Fibroblast of villous mesenchyme (primary cell): ENCODE data around the gene SRGAP3. TPM values are rescaled to one million over a fixed set of nuclear protein-coding genes. Genes with fewer than 3 reads are reported as not detected.

ENCODE experiments used
- DNase-seq: peaks from one replicate; pipeline ENCODE4 v3.0.0-alpha.2; 2010; ENCODE audit warnings: low read depth
- H3K4me3 ChIP-seq: 2 replicates; pipeline ENCODE4 v1.5.1; 2011; ENCODE audit warnings: low read depth, mild to moderate bottlenecking, low read length
- total RNA-seq: library from RNA; depleted of rRNA; stranded (reverse); fragments of >200 nt; gene quantifications from 2 replicates; pipeline ENCODE4 v1.2.3, GENCODE V29; 2012
- TF ChIP-seq, protein P1 (sequence below): IDR thresholded peaks from 2 replicates; pipeline ENCODE4 v1.5.1; 2012; ENCODE audit warnings: low read depth, mild to moderate bottlenecking, low read length; ENCODE audit not compliant: insufficient read depth

The SRGAP3 gene
- total RNA-seq, 1 donor, result 3.5 TPM

DNA sequence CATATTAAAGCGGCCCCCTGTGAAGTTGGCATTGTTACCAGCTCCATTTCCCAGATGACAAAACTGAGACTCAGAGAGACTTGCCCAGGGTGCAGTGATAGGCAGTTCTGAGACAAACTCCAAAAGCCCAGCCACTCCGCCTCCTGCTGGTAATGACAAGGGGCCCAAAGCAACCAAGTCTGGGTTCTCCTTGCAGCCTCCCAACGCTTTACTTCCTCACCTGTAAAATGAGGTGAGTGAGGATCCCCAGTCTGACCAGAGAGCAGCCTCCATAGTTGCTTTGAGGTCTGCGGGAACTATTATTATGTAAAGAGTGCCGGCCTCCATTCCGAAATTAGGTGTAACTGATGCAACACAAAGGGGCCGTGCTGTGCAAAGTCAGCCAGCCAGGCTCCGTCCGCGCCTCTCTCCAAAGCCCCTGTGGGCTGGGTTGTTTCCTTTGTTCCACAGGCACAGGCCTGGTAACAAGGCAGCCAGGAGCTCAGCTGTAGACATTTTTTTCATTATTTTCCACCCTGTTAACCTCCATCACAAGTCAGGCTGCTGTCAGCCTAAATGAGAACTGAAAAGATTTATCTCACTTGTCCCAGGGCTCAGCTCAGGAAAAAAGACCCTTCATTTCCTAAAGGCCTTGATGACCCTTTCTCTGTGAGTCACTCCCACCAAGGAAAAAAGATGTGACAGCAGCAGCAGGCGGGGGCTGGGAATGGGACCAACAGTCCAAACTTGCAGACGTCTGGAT, 147.0 kb downstream of the SRGAP3 start:
- H3K4me3 ChIP-seq, result no peak overlapping the region
- TF ChIP-seq, protein P1, sequence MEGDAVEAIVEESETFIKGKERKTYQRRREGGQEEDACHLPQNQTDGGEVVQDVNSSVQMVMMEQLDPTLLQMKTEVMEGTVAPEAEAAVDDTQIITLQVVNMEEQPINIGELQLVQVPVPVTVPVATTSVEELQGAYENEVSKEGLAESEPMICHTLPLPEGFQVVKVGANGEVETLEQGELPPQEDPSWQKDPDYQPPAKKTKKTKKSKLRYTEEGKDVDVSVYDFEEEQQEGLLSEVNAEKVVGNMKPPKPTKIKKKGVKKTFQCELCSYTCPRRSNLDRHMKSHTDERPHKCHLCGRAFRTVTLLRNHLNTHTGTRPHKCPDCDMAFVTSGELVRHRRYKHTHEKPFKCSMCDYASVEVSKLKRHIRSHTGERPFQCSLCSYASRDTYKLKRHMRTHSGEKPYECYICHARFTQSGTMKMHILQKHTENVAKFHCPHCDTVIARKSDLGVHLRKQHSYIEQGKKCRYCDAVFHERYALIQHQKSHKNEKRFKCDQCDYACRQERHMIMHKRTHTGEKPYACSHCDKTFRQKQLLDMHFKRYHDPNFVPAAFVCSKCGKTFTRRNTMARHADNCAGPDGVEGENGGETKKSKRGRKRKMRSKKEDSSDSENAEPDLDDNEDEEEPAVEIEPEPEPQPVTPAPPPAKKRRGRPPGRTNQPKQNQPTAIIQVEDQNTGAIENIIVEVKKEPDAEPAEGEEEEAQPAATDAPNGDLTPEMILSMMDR, result no peak
- no peak for DNase-seq

DNA sequence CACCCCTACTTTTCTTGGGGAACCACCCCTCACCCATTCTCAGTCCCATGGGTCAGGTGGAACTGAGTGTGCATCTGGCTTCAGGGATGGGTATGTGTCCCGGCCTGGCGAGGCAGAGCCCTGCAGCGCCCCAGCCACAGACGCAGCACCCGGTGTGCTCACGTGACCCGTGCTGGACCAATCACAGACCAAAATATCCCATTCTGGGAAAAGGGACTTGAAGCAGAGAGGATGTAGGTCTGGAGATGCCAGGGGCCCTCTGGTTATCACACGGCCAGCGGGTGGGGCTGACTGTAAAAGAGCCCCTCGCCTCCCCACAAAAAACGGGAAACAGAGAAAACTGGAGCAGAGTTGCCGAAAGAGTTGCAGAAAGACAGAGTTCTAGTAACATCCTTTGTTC, 148.2 kb downstream of the SRGAP3 start:
- no peak overlapping the region for H3K4me3 ChIP-seq
- TF ChIP-seq, protein P1, result no peak
- peak; percentile 13 for DNase-seq

DNA sequence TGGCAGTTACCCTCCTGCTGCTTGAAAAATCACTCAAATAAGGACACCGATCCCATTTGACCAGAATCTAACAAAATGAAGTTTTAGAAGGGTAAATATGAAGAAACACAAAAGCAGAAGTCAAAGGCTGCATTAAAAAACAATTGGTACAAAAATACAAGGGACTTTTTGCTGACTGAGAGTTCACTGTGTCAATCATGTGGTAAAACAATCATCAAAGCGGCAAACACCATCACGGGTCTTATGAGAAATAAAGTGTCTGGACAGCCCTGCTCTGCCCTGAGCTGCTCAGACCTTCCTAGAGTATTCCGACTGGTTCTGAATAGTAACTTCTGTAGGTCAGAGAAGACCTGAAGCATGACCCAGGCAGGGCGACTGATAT, 148.9 kb downstream of the SRGAP3 start:
- H3K4me3 ChIP-seq, result no peak overlapping the region
- TF ChIP-seq, protein P1, result no peak
- DNase-seq, result no peak

DNA sequence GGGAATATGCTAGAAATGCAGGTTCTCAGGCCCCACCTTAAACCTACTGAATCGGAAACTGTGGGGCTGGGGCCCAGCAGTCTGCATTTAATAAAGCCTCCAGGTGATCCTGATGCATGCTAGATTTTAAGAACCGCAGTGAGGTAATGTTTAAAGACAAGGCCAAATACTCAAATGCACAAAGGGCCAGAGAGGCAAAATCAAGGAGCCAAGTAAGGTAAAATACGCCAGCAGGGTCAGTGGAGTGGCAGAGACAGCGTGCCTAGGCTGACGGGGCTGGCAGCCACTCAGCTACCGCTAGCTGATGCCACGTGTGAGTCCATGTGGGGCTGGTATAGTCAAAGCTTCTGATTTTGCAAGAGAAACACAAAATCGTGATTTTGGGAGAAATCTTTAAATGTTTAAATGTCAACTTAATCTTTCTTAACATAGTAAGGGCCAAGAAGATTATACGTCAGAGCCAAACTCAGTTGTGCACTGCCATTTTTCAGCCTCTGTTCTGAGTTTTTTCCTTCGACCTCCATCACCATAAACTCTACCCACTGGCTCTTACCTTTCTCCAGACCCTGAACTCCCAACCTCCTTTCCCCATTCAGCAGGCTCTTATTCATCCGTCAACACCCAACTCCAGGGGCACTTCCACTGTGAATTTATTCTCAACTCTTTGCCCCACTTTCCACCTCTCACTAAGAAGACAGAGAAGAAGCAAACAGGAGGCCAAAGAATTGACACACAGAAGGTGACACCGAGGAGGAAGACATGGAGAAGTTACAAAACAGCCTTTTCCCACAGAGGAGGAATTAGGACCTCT, 149.5 kb downstream of the SRGAP3 start:
- TF ChIP-seq, protein P1, result no peak
- no peak for DNase-seq
- H3K4me3 ChIP-seq, result no peak overlapping the region

DNA sequence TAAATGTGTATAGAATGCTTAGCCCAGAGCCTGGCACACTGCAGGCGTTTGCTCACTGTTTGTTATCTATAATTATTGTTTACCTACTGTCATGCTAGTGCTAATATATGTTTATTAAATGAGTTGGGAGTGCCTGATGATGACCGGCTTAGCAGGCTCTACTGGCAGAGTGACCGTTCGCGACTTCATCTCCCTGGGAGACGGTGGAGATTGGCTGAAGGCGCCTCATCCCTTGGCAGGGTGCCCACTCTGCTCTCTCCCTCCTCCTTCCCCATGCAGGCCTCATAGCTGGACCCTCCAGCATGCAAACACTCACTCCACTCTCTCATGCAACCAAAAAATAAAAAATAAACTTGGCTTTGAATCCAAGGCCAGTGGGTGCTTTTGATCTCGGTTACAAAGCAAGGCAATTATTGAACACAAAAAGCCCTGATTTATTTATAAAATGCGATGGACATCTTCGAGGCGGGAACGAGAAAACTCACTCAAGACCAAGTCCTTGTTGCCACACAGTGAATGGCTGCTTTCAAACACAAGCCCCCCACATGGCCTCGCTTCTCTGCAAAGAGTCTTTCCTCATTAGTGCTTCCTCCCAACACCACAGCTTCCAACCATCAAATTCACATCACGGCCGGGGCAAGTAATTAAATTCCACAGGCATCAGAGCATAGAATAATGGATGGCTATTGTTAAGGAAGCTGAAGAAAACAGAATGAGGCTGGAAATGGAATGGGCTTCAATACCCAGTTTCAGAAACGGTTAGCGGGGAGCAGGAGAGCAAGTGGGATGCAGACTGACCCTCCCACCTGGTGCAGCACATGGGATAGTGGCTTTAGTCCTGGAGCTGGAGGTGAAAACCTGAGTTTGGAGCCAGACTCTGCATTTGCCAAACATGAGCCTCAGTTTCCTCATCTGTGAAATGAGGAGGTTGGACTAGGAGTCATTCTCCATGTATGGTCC, 150.4 kb downstream of the SRGAP3 start:
- TF ChIP-seq, protein P1, result no peak
- no peak overlapping the region for H3K4me3 ChIP-seq
- DNase-seq, result no peak

DNA sequence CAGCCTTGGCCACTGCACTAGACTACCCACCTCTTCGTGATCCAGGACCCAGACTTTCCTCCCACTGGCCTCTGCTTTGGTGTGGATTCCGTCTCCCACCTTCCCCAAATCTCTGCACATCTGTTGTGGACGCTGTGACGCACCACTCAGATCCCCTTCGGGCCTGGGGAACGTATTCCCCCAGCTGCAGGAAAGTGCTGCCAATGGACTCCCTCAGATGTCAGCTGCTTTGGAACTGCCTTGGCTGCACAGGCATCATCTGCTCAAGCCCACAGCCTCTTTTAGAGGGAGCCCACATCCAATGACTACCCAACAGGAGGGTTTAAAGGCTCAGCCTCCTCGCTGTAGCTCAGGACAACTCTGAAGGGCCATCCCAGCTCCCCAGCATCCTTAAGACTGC, 152.0 kb downstream of the SRGAP3 start:
- TF ChIP-seq, protein P1, result no peak
- no peak overlapping the region for H3K4me3 ChIP-seq
- no peak for DNase-seq
